Measurements from ENCODE around the gene EVL.

GRCh38 chr14:100122481-100123223 lies 57.4 kb downstream of the EVL start:
- TF ChIP-seq, protein P1, sequence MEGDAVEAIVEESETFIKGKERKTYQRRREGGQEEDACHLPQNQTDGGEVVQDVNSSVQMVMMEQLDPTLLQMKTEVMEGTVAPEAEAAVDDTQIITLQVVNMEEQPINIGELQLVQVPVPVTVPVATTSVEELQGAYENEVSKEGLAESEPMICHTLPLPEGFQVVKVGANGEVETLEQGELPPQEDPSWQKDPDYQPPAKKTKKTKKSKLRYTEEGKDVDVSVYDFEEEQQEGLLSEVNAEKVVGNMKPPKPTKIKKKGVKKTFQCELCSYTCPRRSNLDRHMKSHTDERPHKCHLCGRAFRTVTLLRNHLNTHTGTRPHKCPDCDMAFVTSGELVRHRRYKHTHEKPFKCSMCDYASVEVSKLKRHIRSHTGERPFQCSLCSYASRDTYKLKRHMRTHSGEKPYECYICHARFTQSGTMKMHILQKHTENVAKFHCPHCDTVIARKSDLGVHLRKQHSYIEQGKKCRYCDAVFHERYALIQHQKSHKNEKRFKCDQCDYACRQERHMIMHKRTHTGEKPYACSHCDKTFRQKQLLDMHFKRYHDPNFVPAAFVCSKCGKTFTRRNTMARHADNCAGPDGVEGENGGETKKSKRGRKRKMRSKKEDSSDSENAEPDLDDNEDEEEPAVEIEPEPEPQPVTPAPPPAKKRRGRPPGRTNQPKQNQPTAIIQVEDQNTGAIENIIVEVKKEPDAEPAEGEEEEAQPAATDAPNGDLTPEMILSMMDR (IDR thresholded peaks at IDR 0.05) = peak in 3 of 5 experiments; percentile 18 to 39 (median 27)
- no peak for TF ChIP-seq POLR2A (IDR thresholded peaks at IDR 0.05)
